HCT116 (cell line): Measurements from ENCODE around the gene DNAJC1. TPM values are rescaled to one million over a fixed set of nuclear protein-coding genes. Genes with fewer than 3 reads are reported as not detected.

Experiments
- ATAC-seq: fragments of 200-7000 bp; cut with Tn5 transposase; 2 replicates; pipeline ENCODE4 v1.9.1; 2020; ENCODE audit warnings: mild to moderate bottlenecking, moderate library complexity
- BruUV-seq: library from RNA; stranded (reverse); fragments of 400-500 nt; replicated peaks from 2 replicates; lab custom pipeline; 2021; lab: Mats Ljungman, UMichigan
- CTCF ChIA-PET: fragments of 300-600 bp; sonication (Branson Sonifier 250); formaldehyde crosslinking; loops from one replicate; lab custom pipeline; 2021; ENCODE audit warnings: antibody characterized with exemption; lab: Charles Lee
- POLR2A ChIA-PET: fragments of 300-600, 350-600 bp; sonication (Branson Sonifier 250); formaldehyde crosslinking; loops from one replicate; lab custom pipeline; 2021; ENCODE audit warnings: antibody characterized with exemption; lab: Charles Lee
- RAD21 ChIA-PET, 2 experiments: fragments of 300-600 bp; sonication (Branson Sonifier 250); formaldehyde crosslinking; loops; one replicate each; lab custom pipeline; 2023; ENCODE audit warnings: low total read pairs in 2 of 2; ENCODE audit not compliant: uncharacterized antibody in 2 of 2, unreplicated experiment in 2 of 2, low non-redundant PET in 1 of 2; lab: Charles Lee
- DNase-seq: peaks from one replicate; pipeline ENCODE4 v3.0.0-alpha.2; 2010; ENCODE audit warnings: low read depth, low spot score
- H2AFZ ChIP-seq: fragments of 200-600 bp; shearing (Covaris generic), sonication (generic); 2 replicates; pipeline ENCODE4 v1.6.1; 2017; ENCODE audit warnings: low read depth, mixed run types, mixed read lengths, antibody characterized with exemption, low read length; ENCODE audit not compliant: poor library complexity, severe bottlenecking
- H3K27ac ChIP-seq: 2 replicates; pipeline ENCODE4 v1.5.1; 2012; ENCODE audit warnings: low read depth, low read length
- H3K27me3 ChIP-seq: fragments of 200-600 bp; sonication (generic); 2 replicates; pipeline ENCODE4 v1.6.1; 2016; ENCODE audit warnings: mixed run types, low read length, mixed read lengths; ENCODE audit not compliant: insufficient read depth
- H3K36me3 ChIP-seq, 2 experiments: fragments of 200-500 bp in 1 of 2; fragments of 200-600 bp in 1 of 2; sonication (Bioruptor generic) in 1 of 2; sonication (generic) in 1 of 2; 2 replicates each; pipeline versions ENCODE4 v1.5.1 to v1.6.1; 2014 to 2016; ENCODE audit warnings: low read length in 2 of 2, inconsistent platforms in 1 of 2, mixed read lengths in 1 of 2, mixed run types in 1 of 2; ENCODE audit not compliant: insufficient read depth in 2 of 2, control insufficient read depth in 1 of 2
- H3K4me1 ChIP-seq, 2 experiments: fragments of 200-600 bp in 1 of 2; sonication (generic) in 1 of 2; 2 replicates each; pipeline versions ENCODE4 v1.5.1 to v1.6.1; 2012 to 2017; ENCODE audit warnings: low read length in 2 of 2, inconsistent platforms in 1 of 2, mild to moderate bottlenecking in 1 of 2, mixed read lengths in 1 of 2, mixed run types in 1 of 2, moderate library complexity in 1 of 2; ENCODE audit not compliant: insufficient read depth in 2 of 2, control insufficient read depth in 1 of 2
- H3K4me2 ChIP-seq: fragments of 200-600 bp; sonication (generic); 2 replicates; pipeline ENCODE4 v1.6.1; 2017; ENCODE audit warnings: mixed run types, low read length, mixed read lengths
- H3K4me3 ChIP-seq, 2 experiments: fragments of 200-600 bp in 1 of 2; sonication (generic) in 1 of 2; replicated peaks in 1 of 2; 2 replicates each; pipeline ENCODE4 v1.5.1; 2011 to 2016; ENCODE audit warnings: low read length in 2 of 2, control low read depth in 1 of 2, low read depth in 1 of 2, mild to moderate bottlenecking in 1 of 2, mixed read lengths in 1 of 2, mixed run types in 1 of 2
- H3K79me2 ChIP-seq: fragments of 200-600 bp; sonication (generic); 2 replicates; pipeline ENCODE4 v1.6.1; 2017; ENCODE audit warnings: mild to moderate bottlenecking, mixed run types, low read length, moderate library complexity, mixed read lengths; ENCODE audit not compliant: insufficient read depth
- H3K9ac ChIP-seq: fragments of 200-600 bp; sonication (generic); 2 replicates; pipeline ENCODE4 v1.6.1; 2016; ENCODE audit warnings: low read length, mixed read lengths
- H3K9me2 ChIP-seq: fragments of 200-600 bp; sonication (generic), shearing (Covaris generic); 2 replicates; pipeline ENCODE4 v1.6.1; 2017; ENCODE audit warnings: mixed run types, mild to moderate bottlenecking, moderate library complexity; ENCODE audit not compliant: insufficient read depth
- H3K9me3 ChIP-seq, 2 experiments: fragments of 200-500 bp in 1 of 2; fragments of 200-600 bp in 1 of 2; sonication (Bioruptor generic) in 1 of 2; sonication (generic) in 1 of 2; 2 replicates each; pipeline ENCODE4 v1.6.1; 2014 to 2017; ENCODE audit warnings: low read length in 2 of 2, mixed read lengths in 2 of 2, inconsistent platforms in 1 of 2, low read depth in 1 of 2, mild to moderate bottlenecking in 1 of 2, mixed run types in 1 of 2, moderate library complexity in 1 of 2; ENCODE audit not compliant: control insufficient read depth in 1 of 2, insufficient read depth in 1 of 2
- H4K20me1 ChIP-seq: fragments of 200-600 bp; sonication (generic), shearing (Covaris generic); 2 replicates; pipeline ENCODE4 v1.6.1; 2017; ENCODE audit warnings: mixed run types, mild to moderate bottlenecking, moderate library complexity; ENCODE audit not compliant: insufficient read depth
- EZH2phosphoT487 ChIP-seq: fragments of 200-600 bp; IDR thresholded peaks from 2 replicates; pipeline ENCODE4 v1.6.1; 2018; ENCODE audit warnings: antibody characterized with exemption, borderline replicate concordance
- JUND ChIP-seq: IDR thresholded peaks from 2 replicates; pipeline ENCODE4 v1.6.1; 2012
- MAX ChIP-seq: IDR thresholded peaks from 2 replicates; pipeline ENCODE4 v1.6.1; 2012
- POLR2AphosphoS5 ChIP-seq: IDR thresholded peaks from 2 replicates; pipeline ENCODE4 v1.6.1; 2011; ENCODE audit warnings: mild to moderate bottlenecking, low read depth, low read length, moderate library complexity
- RAD21 ChIP-seq: IDR thresholded peaks from 2 replicates; pipeline ENCODE4 v1.6.1; 2012; ENCODE audit warnings: low read depth, mild to moderate bottlenecking
- SP1 ChIP-seq: IDR thresholded peaks from 2 replicates; pipeline ENCODE4 v1.6.1; 2012; ENCODE audit warnings: low read depth
- SRF ChIP-seq: IDR thresholded peaks from 2 replicates; pipeline ENCODE4 v1.6.1; 2012; ENCODE audit warnings: low read depth
- ZFX ChIP-seq: fragments of 450-650 bp; IDR thresholded peaks from 2 replicates; pipeline ENCODE4 v1.6.1; 2017
- intact Hi-C: fragments of 100-400 bp; cut with micrococcal nuclease; formaldehyde crosslinking; loops from 2 replicates; pipeline ENCODE4 v1.10.0; 2022
- total RNA-seq: library from RNA; stranded (reverse); gene quantifications from one replicate; pipeline ENCODE4 v1.2.1, GENCODE V29; 2021; ENCODE audit not compliant: unreplicated experiment
- TF ChIP-seq, protein P1 (sequence below): IDR thresholded peaks from 2 replicates; pipeline ENCODE4 v1.6.1; 2011; ENCODE audit warnings: mild to moderate bottlenecking, low read length, moderate library complexity; ENCODE audit not compliant: insufficient replicate concordance; ENCODE audit errors: extremely low read depth
- TF ChIP-seq, protein P2 (sequence below), 3 experiments: fragments of 200-600 bp in 1 of 3; sonication (generic) in 1 of 3; IDR thresholded peaks in 2 of 3; conservative IDR thresholded peaks in 1 of 3; 2 replicates each; pipeline ENCODE4 v1.5.1; 2012 to 2017; ENCODE audit warnings: low read depth in 2 of 3, low read length in 2 of 3, antibody characterized with exemption in 1 of 3, borderline replicate concordance in 1 of 3, control low read depth in 1 of 3, mild to moderate bottlenecking in 1 of 3, mixed read lengths in 1 of 3, mixed run types in 1 of 3, moderate library complexity in 1 of 3; ENCODE audit not compliant: insufficient read depth in 1 of 3

DNAJC1 gene
- total RNA-seq, 1 experiment from 2014 or later: 17.9 TPM

- Histone ChIP-seq H3K36me3 (no peaks in the 10 kb centered on the region), H3K9ac (no peak overlapping the region), H3K4me2 (no peak overlapping the region), H3K27ac (no peak overlapping the region), H3K9me2 (no peaks in the 10 kb centered on the region), H2AFZ (no peak overlapping the region), H3K4me1 (no peaks in the 10 kb centered on the region), H3K27me3 (no peaks in the 10 kb centered on the region), H4K20me1 (no peaks in the 10 kb centered on the region), H3K9me3 (no peaks in the 10 kb centered on the region), H3K79me2 (no peaks in the 10 kb centered on the region), H3K4me3 (no peak overlapping the region)
- ChIA-PET POLR2A (no interaction called here), CTCF (no interaction called here), RAD21 (no interaction called here)
- TF ChIP-seq SRF (no peak), MAX (no peak), POLR2AphosphoS5 (no peak), ZFX (no peak), EZH2phosphoT487 (no peak), JUND (no peak), SP1 (no peak), RAD21 (no peak)
- TF ChIP-seq, protein P1, sequence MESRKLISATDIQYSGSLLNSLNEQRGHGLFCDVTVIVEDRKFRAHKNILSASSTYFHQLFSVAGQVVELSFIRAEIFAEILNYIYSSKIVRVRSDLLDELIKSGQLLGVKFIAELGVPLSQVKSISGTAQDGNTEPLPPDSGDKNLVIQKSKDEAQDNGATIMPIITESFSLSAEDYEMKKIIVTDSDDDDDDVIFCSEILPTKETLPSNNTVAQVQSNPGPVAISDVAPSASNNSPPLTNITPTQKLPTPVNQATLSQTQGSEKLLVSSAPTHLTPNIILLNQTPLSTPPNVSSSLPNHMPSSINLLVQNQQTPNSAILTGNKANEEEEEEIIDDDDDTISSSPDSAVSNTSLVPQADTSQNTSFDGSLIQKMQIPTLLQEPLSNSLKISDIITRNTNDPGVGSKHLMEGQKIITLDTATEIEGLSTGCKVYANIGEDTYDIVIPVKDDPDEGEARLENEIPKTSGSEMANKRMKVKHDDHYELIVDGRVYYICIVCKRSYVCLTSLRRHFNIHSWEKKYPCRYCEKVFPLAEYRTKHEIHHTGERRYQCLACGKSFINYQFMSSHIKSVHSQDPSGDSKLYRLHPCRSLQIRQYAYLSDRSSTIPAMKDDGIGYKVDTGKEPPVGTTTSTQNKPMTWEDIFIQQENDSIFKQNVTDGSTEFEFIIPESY: no peak
- TF ChIP-seq, protein P2, sequence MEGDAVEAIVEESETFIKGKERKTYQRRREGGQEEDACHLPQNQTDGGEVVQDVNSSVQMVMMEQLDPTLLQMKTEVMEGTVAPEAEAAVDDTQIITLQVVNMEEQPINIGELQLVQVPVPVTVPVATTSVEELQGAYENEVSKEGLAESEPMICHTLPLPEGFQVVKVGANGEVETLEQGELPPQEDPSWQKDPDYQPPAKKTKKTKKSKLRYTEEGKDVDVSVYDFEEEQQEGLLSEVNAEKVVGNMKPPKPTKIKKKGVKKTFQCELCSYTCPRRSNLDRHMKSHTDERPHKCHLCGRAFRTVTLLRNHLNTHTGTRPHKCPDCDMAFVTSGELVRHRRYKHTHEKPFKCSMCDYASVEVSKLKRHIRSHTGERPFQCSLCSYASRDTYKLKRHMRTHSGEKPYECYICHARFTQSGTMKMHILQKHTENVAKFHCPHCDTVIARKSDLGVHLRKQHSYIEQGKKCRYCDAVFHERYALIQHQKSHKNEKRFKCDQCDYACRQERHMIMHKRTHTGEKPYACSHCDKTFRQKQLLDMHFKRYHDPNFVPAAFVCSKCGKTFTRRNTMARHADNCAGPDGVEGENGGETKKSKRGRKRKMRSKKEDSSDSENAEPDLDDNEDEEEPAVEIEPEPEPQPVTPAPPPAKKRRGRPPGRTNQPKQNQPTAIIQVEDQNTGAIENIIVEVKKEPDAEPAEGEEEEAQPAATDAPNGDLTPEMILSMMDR (IDR thresholded peaks at IDR 0.05 in 2 of 3, conservative IDR thresholded peaks at IDR 0.05 in 1 of 3; ENCODE audit: borderline replicate concordance in 1 of 3, insufficient read depth in 1 of 3, low read depth in 2 of 3, low read length in 2 of 3): no peak
- DNase-seq: no peak
- BruUV-seq: no TSS peak
- ATAC-seq: no peak
- intact Hi-C loops: loop anchor here (5.0 kb wide), 1 partner anchor 83 kb away; no protein-coding TSS in a partner anchor
Measured at GRCh38 chr10:21764466-21765189, 238.9 kb downstream of the DNAJC1 start.
